CD4-positive, alpha-beta T cell (primary cell): ENCODE data around the gene S100A2. TPM values are rescaled to one million over a fixed set of nuclear protein-coding genes. Genes with fewer than 3 reads are reported as not detected.

Experiments used
- ATAC-seq: fragments of 200-7000 bp; cut with Tn5 transposase; one replicate; pipeline ENCODE4 v1.10.0; 2022; ENCODE audit warnings: mild to moderate bottlenecking; ENCODE audit not compliant: poor library complexity
- CTCF ChIA-PET: fragments of 350-600 bp; sonication (Branson Sonifier 250); formaldehyde crosslinking; loops from one replicate; lab custom pipeline; 2021; ENCODE audit warnings: antibody characterized with exemption, inconsistent platforms; lab: Charles Lee
- POLR2A ChIA-PET: fragments of 350-600 bp; sonication (Branson Sonifier 250); formaldehyde crosslinking; loops from one replicate; lab custom pipeline; 2021; ENCODE audit warnings: antibody characterized with exemption, inconsistent platforms; lab: Charles Lee
- DNase-seq, 14 experiments: peaks; one replicate each; pipeline ENCODE4 v3.0.0-alpha.2; 2013 to 2020; ENCODE audit warnings: mixed read lengths in 2 of 14
- H3K27ac ChIP-seq, 2 donors: one replicate each; pipeline versions ENCODE4 v1.5.1 to v1.7.0; 2013; ENCODE audit warnings: low read length in 2 of 2, low read depth in 1 of 2, mild to moderate bottlenecking in 1 of 2
- H3K27me3 ChIP-seq, 2 experiments: 1 replicate in 1 of 2; 2 replicates in 1 of 2; pipeline versions ENCODE4 v1.6.1 to v1.7.0; 2013; ENCODE audit warnings: low read length in 2 of 2, control low read depth in 1 of 2, mild to moderate bottlenecking in 1 of 2, moderate library complexity in 1 of 2; ENCODE audit not compliant: insufficient read depth in 2 of 2, control insufficient read depth in 1 of 2
- H3K36me3 ChIP-seq: one replicate; pipeline ENCODE4 v1.6.1; 2013; ENCODE audit warnings: low read length, control low read depth; ENCODE audit not compliant: insufficient read depth
- H3K4me1 ChIP-seq: one replicate; pipeline ENCODE4 v1.6.1; 2013; ENCODE audit warnings: low read length, control low read depth; ENCODE audit not compliant: insufficient read depth
- H3K4me3 ChIP-seq: one replicate; pipeline ENCODE4 v1.5.1; 2013; ENCODE audit warnings: mild to moderate bottlenecking, low read length, moderate library complexity
- H3K9me3 ChIP-seq, 2 experiments: 1 replicate in 1 of 2; 2 replicates in 1 of 2; pipeline versions ENCODE4 v1.6.1 to v1.7.0; 2013; ENCODE audit warnings: low read length in 2 of 2, mild to moderate bottlenecking in 2 of 2, control low read depth in 1 of 2, moderate library complexity in 1 of 2; ENCODE audit not compliant: control insufficient read depth in 1 of 2, insufficient read depth in 1 of 2
- H3K27ac Mint-ChIP-seq: one replicate; pipeline ENCODE4 v1.8.0; 2020; ENCODE audit warnings: mixed read lengths
- H3K27me3 Mint-ChIP-seq: one replicate; pipeline ENCODE4 v1.8.0; 2021; ENCODE audit warnings: mixed read lengths
- H3K36me3 Mint-ChIP-seq: one replicate; pipeline ENCODE4 v1.8.0; 2021; ENCODE audit warnings: low read depth, mixed read lengths
- H3K4me1 Mint-ChIP-seq: one replicate; pipeline ENCODE4 v1.8.0; 2021; ENCODE audit warnings: low read depth, mixed read lengths
- H3K4me3 Mint-ChIP-seq: one replicate; pipeline ENCODE4 v1.8.0; 2020; ENCODE audit warnings: mild to moderate bottlenecking, mixed read lengths
- H3K9me3 Mint-ChIP-seq: one replicate; pipeline ENCODE4 v1.8.0; 2020; ENCODE audit warnings: mixed read lengths
- CTCF ChIP-seq: fragments of 200-600 bp; IDR thresholded peaks from one replicate; pipeline ENCODE4 v1.8.0; 2022; ENCODE audit warnings: antibody characterized with exemption, mild to moderate bottlenecking
- intact Hi-C, 2 experiments: fragments of 100-400 bp; cut with DNase I in 1 of 2; cut with micrococcal nuclease in 1 of 2; formaldehyde crosslinking; loops; one replicate each; pipeline versions ENCODE4 v1.15.1 to v1.9.0; 2023 to 2025; cut with DNase I, micrococcal nuclease
- total RNA-seq, 174 experiments: library from RNA in 2 of 174; stranded (reverse) in 2 of 174; gene quantifications; one replicate each; pipeline ENCODE4 v1.2.3 and lab custom pipeline; 2021 to 2026

S100A2 gene
- total RNA-seq, 2 experiments from 2014 or later: not detected

DNA sequence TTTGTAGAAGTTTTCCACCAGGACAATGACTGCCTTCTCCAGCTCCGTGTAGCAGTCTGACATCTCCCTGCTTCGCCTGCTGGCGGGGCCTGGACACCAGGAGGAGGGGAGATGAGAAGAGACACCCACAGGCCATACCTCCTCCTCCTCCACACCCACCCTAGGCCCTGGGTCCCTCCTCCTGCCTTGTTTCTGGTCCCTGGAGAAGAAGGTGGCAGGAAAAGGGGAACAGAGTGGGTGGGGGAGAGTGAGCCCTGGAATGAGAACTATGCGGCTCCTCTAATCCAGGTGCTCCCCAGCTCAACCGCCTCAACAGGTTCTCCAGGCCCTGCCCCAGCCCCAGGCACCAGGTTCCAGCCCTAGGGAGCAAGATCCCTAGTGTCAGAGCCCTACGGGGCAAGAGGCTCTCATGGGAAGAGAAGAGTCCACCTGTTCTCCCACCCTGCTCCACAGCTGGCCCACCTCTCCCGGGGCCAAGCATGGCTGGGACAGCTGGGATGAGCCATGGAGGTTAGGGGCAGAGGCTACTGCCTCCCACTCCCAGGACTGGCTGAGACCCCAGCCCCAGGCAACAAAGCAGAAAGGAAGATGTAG is 42.5 kb upstream of the S100A2 start:
- no peak for TF ChIP-seq CTCF
- POLR2A ChIA-PET: no interaction called here
- H3K9me3 Mint-ChIP-seq: no peaks in the 10 kb centered on the region
- H3K36me3 Mint-ChIP-seq: no peaks in the 10 kb centered on the region
- H3K4me1 Mint-ChIP-seq: no peaks in the 10 kb centered on the region
- H3K9me3 ChIP-seq: no peaks in the 10 kb centered on the region
- no peak overlapping the region for H3K27ac ChIP-seq
- DNase-seq (no peak), ATAC-seq (no peak)
- no peak overlapping the region for H3K4me3 Mint-ChIP-seq
- CTCF ChIA-PET: no interaction called here
- no peak overlapping the region for H3K27ac Mint-ChIP-seq
- no peaks in the 10 kb centered on the region for H3K27me3 ChIP-seq
- no peaks in the 10 kb centered on the region for H3K36me3 ChIP-seq
- intact Hi-C loops: no loop called here
- H3K4me3 ChIP-seq: no peak overlapping the region
- no peaks in the 10 kb centered on the region for H3K4me1 ChIP-seq
- H3K27me3 Mint-ChIP-seq: no peaks in the 10 kb centered on the region

GRCh38 chr1:153607381-153607780 is 41.7 kb upstream of the S100A2 start:
- H3K4me3 ChIP-seq: no peak overlapping the region
- intact Hi-C loops: no loop called here
- Mint-ChIP-seq H3K36me3 (no peaks in the 10 kb centered on the region), H3K27me3 (no peaks in the 10 kb centered on the region), H3K27ac (no peak overlapping the region), H3K4me3 (no peak overlapping the region), H3K4me1 (no peaks in the 10 kb centered on the region), H3K9me3 (no peaks in the 10 kb centered on the region)
- ChIA-PET CTCF (no interaction called here), POLR2A (no interaction called here)
- ATAC-seq (no peak), DNase-seq (no peak)
- H3K27ac ChIP-seq: no peak overlapping the region
- TF ChIP-seq CTCF: no peak
- no peaks in the 10 kb centered on the region for H3K4me1 ChIP-seq
- H3K9me3 ChIP-seq: no peaks in the 10 kb centered on the region
- H3K36me3 ChIP-seq: no peaks in the 10 kb centered on the region
- no peaks in the 10 kb centered on the region for H3K27me3 ChIP-seq

- ChIA-PET CTCF (no interaction called here), POLR2A (no interaction called here)
- H3K9me3 Mint-ChIP-seq: no peaks in the 10 kb centered on the region
- Histone ChIP-seq H3K4me3 (no peak overlapping the region), H3K9me3 (no peaks in the 10 kb centered on the region), H3K4me1 (no peaks in the 10 kb centered on the region), H3K36me3 (no peaks in the 10 kb centered on the region), H3K27me3 (no peaks in the 10 kb centered on the region), H3K27ac (no peak overlapping the region)
- no peaks in the 10 kb centered on the region for H3K36me3 Mint-ChIP-seq
- no peaks in the 10 kb centered on the region for H3K27me3 Mint-ChIP-seq
- no peak overlapping the region for H3K4me3 Mint-ChIP-seq
- no peak for TF ChIP-seq CTCF
- DNase-seq (no peak), ATAC-seq (no peak)
- no peak overlapping the region for H3K27ac Mint-ChIP-seq
- no peaks in the 10 kb centered on the region for H3K4me1 Mint-ChIP-seq
- intact Hi-C loops: no loop called here
Measured at GRCh38 chr1:153606194-153606593, 40.5 kb upstream of the S100A2 start.
